DND-41 (cell line): ENCODE measurements around the gene GAN.

Source experiments
- ATAC-seq: fragments of 200-7000 bp; cut with Tn5 transposase; 3 replicates; pipeline ENCODE4 v1.9.1; 2021; ENCODE audit warnings: low read depth; ENCODE audit not compliant: insufficient read depth
- DNase-seq: peaks from one replicate; pipeline ENCODE4 v3.0.0-alpha.2; 2020
- H2AFZ ChIP-seq: 2 replicates; pipeline ENCODE4 v1.6.0; 2012; ENCODE audit warnings: low read depth, low read length
- H3K27ac ChIP-seq: 2 replicates; pipeline ENCODE4 v1.5.1; 2012; ENCODE audit warnings: low read length, inconsistent platforms
- H3K27me3 ChIP-seq: fragments of 200-600 bp; sonication (generic); 2 replicates; pipeline ENCODE4 v1.6.0; 2012; ENCODE audit warnings: low read length, mild to moderate bottlenecking, inconsistent platforms; ENCODE audit not compliant: insufficient read depth, poor library complexity
- H3K36me3 ChIP-seq: 2 replicates; pipeline ENCODE4 v1.5.1; 2012; ENCODE audit warnings: low read length, inconsistent platforms; ENCODE audit not compliant: insufficient read depth
- H3K4me1 ChIP-seq: 2 replicates; pipeline ENCODE4 v1.5.1; 2012; ENCODE audit warnings: mild to moderate bottlenecking, low read length; ENCODE audit not compliant: insufficient read depth
- H3K4me2 ChIP-seq: 2 replicates; pipeline ENCODE4 v1.6.0; 2012; ENCODE audit warnings: mild to moderate bottlenecking, moderate library complexity, low read length, inconsistent platforms; ENCODE audit not compliant: insufficient read depth
- H3K4me3 ChIP-seq, 2 experiments: fragments of 200-600 bp in 1 of 2; shearing (Covaris generic) in 1 of 2; 2 replicates each; pipeline ENCODE4 v1.5.1; 2012 to 2016; ENCODE audit warnings: inconsistent platforms in 2 of 2, low read length in 2 of 2, mild to moderate bottlenecking in 2 of 2, low read depth in 1 of 2, moderate library complexity in 1 of 2
- H3K79me2 ChIP-seq: 2 replicates; pipeline ENCODE4 v1.6.0; 2012; ENCODE audit warnings: low read length, inconsistent platforms; ENCODE audit not compliant: insufficient read depth
- H3K9ac ChIP-seq: 2 replicates; pipeline ENCODE4 v1.6.0; 2012; ENCODE audit warnings: low read depth, mild to moderate bottlenecking, inconsistent platforms, low read length, moderate library complexity
- H3K9me3 ChIP-seq: 2 replicates; pipeline ENCODE4 v1.5.1; 2012; ENCODE audit warnings: low read length, moderate library complexity, mild to moderate bottlenecking, inconsistent platforms; ENCODE audit not compliant: insufficient read depth, severe bottlenecking
- H4K20me1 ChIP-seq: 2 replicates; pipeline ENCODE4 v1.6.0; 2012; ENCODE audit warnings: low read length; ENCODE audit not compliant: insufficient read depth
- EZH2 ChIP-seq: IDR thresholded peaks from 3 replicates; pipeline ENCODE4 v1.6.1; 2012; ENCODE audit warnings: borderline replicate concordance, low read depth, mild to moderate bottlenecking, moderate library complexity, low read length, inconsistent platforms; ENCODE audit not compliant: severe bottlenecking
- TF ChIP-seq, protein P1 (sequence below): IDR thresholded peaks from 2 replicates; pipeline ENCODE4 v1.5.1; 2012; ENCODE audit warnings: borderline replicate concordance, low read length, moderate library complexity, mild to moderate bottlenecking; ENCODE audit not compliant: poor library complexity, severe bottlenecking; ENCODE audit errors: extremely low read depth

GAN gene

DNA sequence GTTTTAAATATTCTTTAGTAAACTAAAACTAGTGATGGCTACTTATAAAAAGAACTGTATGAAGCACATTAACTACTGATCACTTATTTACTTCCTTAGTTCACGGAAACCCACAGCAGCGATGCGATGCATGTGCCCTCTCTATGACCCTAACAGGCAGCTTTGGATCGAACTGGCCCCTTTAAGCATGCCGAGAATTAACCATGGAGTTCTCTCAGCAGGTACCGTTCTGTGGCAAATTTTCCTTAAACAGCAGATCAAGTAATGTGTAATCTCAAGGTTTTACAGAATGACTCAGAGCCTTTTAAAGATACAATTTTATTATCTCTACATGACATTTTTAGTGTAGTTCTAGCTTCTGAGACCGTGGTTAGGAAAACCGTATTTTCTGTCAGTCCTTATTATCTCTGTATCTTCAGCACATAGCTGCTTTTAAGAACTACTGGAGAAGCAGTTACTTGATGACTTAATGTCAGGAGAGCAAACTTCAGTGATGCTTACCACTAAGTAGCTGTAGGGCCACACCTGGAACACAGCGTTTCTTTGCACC, 43.0 kb downstream of the GAN start:
- no peaks in the 10 kb centered on the region for H3K27me3 ChIP-seq
- no peaks in the 10 kb centered on the region for H3K79me2 ChIP-seq
- DNase-seq (no peak), ATAC-seq (no peak)
- H3K9me3 ChIP-seq, result no peaks in the 10 kb centered on the region
- H4K20me1 ChIP-seq, result no peaks in the 10 kb centered on the region
- no peak overlapping the region for H3K4me2 ChIP-seq
- H3K9ac ChIP-seq, result no peak overlapping the region
- peaks cover 30% of the 10 kb centered on the region; the same call in 1 of the 2 replicates for H3K36me3 ChIP-seq
- TF ChIP-seq, protein P1, sequence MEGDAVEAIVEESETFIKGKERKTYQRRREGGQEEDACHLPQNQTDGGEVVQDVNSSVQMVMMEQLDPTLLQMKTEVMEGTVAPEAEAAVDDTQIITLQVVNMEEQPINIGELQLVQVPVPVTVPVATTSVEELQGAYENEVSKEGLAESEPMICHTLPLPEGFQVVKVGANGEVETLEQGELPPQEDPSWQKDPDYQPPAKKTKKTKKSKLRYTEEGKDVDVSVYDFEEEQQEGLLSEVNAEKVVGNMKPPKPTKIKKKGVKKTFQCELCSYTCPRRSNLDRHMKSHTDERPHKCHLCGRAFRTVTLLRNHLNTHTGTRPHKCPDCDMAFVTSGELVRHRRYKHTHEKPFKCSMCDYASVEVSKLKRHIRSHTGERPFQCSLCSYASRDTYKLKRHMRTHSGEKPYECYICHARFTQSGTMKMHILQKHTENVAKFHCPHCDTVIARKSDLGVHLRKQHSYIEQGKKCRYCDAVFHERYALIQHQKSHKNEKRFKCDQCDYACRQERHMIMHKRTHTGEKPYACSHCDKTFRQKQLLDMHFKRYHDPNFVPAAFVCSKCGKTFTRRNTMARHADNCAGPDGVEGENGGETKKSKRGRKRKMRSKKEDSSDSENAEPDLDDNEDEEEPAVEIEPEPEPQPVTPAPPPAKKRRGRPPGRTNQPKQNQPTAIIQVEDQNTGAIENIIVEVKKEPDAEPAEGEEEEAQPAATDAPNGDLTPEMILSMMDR, result no peak
- no peak for TF ChIP-seq EZH2
- H3K27ac ChIP-seq, result no peak overlapping the region
- H2AFZ ChIP-seq, result no peak overlapping the region
- H3K4me3 ChIP-seq, result no peak overlapping the region
- no peaks in the 10 kb centered on the region for H3K4me1 ChIP-seq

DNA sequence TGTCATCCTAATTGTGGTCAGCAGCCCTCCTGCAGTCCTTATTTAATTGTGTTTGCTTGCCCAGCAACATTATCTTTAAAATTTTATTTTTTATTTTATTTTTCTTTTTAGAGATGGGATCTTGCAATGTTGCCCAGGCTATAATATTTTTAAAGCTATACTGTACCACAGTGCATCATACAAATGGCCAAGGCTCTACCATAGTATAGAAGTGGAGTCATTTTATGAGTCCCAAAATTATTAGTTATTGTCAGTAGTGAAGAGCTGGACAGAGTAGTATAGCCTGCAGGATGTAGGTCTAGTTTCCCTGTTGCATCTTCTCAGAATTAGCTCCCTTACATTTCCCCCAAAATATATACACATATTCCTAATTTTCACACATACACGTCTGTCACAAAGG, 44.1 kb downstream of the GAN start:
- no peak overlapping the region for H2AFZ ChIP-seq
- H3K27me3 ChIP-seq, result no peaks in the 10 kb centered on the region
- no peak overlapping the region for H3K4me3 ChIP-seq
- no peaks in the 10 kb centered on the region for H3K4me1 ChIP-seq
- no peak overlapping the region for H3K9ac ChIP-seq
- no peaks in the 10 kb centered on the region for H3K9me3 ChIP-seq
- no peaks in the 10 kb centered on the region for H3K79me2 ChIP-seq
- no peaks in the 10 kb centered on the region for H4K20me1 ChIP-seq
- H3K4me2 ChIP-seq, result no peak overlapping the region
- TF ChIP-seq, protein P1, result no peak
- no peak for TF ChIP-seq EZH2
- DNase-seq (no peak), ATAC-seq (no peak)
- no peak overlapping the region for H3K27ac ChIP-seq
- peaks cover 38% of the 10 kb centered on the region; the same call in 1 of the 2 replicates for H3K36me3 ChIP-seq

DNA sequence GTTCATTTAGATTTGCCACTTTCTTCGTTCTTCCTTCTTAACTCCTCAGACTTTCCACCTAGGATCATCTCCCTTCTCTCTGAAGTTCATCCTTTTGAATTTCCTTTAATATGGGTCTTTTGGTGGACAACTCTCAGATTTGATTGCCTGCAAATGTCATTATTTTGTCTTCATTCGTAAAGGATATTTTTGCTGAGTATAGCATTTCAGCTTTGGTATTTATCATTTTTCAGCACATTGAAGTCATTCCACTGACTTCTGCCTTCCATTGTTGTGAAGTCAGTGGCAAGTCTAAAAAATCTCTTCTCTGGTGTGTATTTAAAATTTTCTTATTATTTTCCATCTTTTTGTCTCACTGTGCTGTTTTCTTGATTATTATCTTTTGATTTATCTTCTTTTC, 45.4 kb downstream of the GAN start:
- no peaks in the 10 kb centered on the region for H3K4me1 ChIP-seq
- H4K20me1 ChIP-seq, result no peaks in the 10 kb centered on the region
- H3K4me3 ChIP-seq, result no peak overlapping the region
- H3K9ac ChIP-seq, result no peak overlapping the region
- H2AFZ ChIP-seq, result no peak overlapping the region
- TF ChIP-seq, protein P1, result no peak
- no peak for TF ChIP-seq EZH2
- peaks cover 41% of the 10 kb centered on the region for H3K36me3 ChIP-seq
- ATAC-seq (no peak), DNase-seq (no peak)
- no peaks in the 10 kb centered on the region for H3K79me2 ChIP-seq
- no peak overlapping the region for H3K27ac ChIP-seq
- H3K9me3 ChIP-seq, result no peaks in the 10 kb centered on the region
- H3K27me3 ChIP-seq, result no peaks in the 10 kb centered on the region
- H3K4me2 ChIP-seq, result no peak overlapping the region

DNA sequence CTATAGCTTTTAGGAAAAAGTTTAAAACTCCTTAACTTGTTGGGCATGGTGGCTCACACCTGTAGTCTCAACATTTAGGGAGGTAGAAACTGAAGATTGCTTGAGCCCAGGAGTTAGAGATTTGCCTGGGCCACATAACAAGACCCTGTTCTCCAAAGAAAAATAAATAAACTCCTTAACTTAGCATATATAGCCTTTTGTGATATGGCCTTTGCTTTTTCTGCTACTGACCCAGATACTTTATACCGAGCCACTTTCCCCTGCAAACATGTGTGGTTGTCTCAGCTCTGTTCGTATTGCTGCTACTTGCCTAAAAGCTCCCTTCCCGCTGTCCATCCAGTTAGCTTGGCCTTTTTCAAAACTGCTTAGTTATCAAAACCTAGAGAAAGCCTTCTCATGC, 51.0 kb downstream of the GAN start:
- no peaks in the 10 kb centered on the region for H3K9me3 ChIP-seq
- TF ChIP-seq EZH2, result no peak
- TF ChIP-seq, protein P1, result no peak
- no peaks in the 10 kb centered on the region for H3K27me3 ChIP-seq
- no peak overlapping the region for H2AFZ ChIP-seq
- DNase-seq (no peak), ATAC-seq (no peak)
- no peaks in the 10 kb centered on the region for H3K79me2 ChIP-seq
- no peak overlapping the region for H3K4me3 ChIP-seq
- no peak overlapping the region for H3K27ac ChIP-seq
- H3K4me2 ChIP-seq, result no peak overlapping the region
- H3K36me3 ChIP-seq, result peaks cover 73% of the 10 kb centered on the region
- no peaks in the 10 kb centered on the region for H3K4me1 ChIP-seq
- no peak overlapping the region for H3K9ac ChIP-seq
- H4K20me1 ChIP-seq, result peaks cover 4% of the 10 kb centered on the region; the same call in 1 of the 2 replicates
